Sigmoid colon (tissue), 7 donors: ENCODE measurements around the gene RPUSD3. TPM values are rescaled to one million over a fixed set of nuclear protein-coding genes. Genes with fewer than 3 reads are reported as not detected.

Source experiments
- DNase-seq: peaks from one replicate; pipeline ENCODE4 v3.0.0-alpha.2; 2019
- H3K27ac ChIP-seq, 4 donors: fragments of 200-600 bp; sonication (generic); one replicate each; pipeline ENCODE4 v1.5.1; 2016 to 2019; ENCODE audit warnings: mild to moderate bottlenecking in 1 of 4
- H3K27me3 ChIP-seq, 3 donors: fragments of 200-600 bp; sonication (generic); one replicate each; pipeline ENCODE4 v1.5.1; 2019; ENCODE audit warnings: mild to moderate bottlenecking in 1 of 3
- H3K36me3 ChIP-seq, 4 donors: fragments of 200-600 bp; sonication (generic); one replicate each; pipeline ENCODE4 v1.5.1; 2016 to 2019
- H3K4me1 ChIP-seq, 4 donors: fragments of 200-600 bp; sonication (generic); one replicate each; pipeline ENCODE4 v1.5.1; 2017 to 2019
- H3K4me3 ChIP-seq, 4 donors: fragments of 200-600 bp; sonication (generic); one replicate each; pipeline ENCODE4 v1.5.1; 2017 to 2019; ENCODE audit warnings: mild to moderate bottlenecking in 2 of 4, moderate library complexity in 1 of 4
- H3K9me3 ChIP-seq, 4 donors: fragments of 200-600 bp in 3 of 4; sonication (generic) in 3 of 4; one replicate each; pipeline versions ENCODE4 v1.5.1 to v1.6.1; 2013 to 2019
- EP300 ChIP-seq, 4 donors: sonication (generic); formaldehyde crosslinking; IDR thresholded peaks; one replicate each; pipeline ENCODE4 v1.6.1; 2017; ENCODE audit warnings: antibody characterized with exemption in 4 of 4
- POLR2A ChIP-seq, 2 donors: fragments of 450-650 bp; IDR thresholded peaks; one replicate each; pipeline ENCODE4 v1.6.1; 2016; ENCODE audit warnings: antibody characterized with exemption in 2 of 2, mild to moderate bottlenecking in 2 of 2, moderate library complexity in 2 of 2
- POLR2AphosphoS5 ChIP-seq, 4 donors: sonication (generic); formaldehyde crosslinking; IDR thresholded peaks; one replicate each; pipeline ENCODE4 v1.6.1; 2017; ENCODE audit warnings: antibody characterized with exemption in 4 of 4
- WGBS, 2 donors: extraction: QIAGEN DNeasy Blood & Tissue Kit; methylation state at CpG; one replicate each; pipeline ENCODE4 v1.1.7; 2013; 5-methylcytosine and 5-hydroxymethylcytosine counted together
- intact Hi-C: fragments of 100-400 bp; cut with DNase I; formaldehyde crosslinking; loops from one replicate; pipeline ENCODE4 v1.15.1; 2023
- polyA plus RNA-seq, 3 donors: library from polyadenylated mRNA; stranded (reverse); fragments of 200-250 nt; gene quantifications; one replicate each; pipeline ENCODE4 v1.2.3, GENCODE V29; 2013
- total RNA-seq, 4 donors: library from RNA; depleted of rRNA; stranded (reverse); fragments of >200 nt; gene quantifications; one replicate each; pipeline ENCODE4 v1.1.0, GENCODE V29; 2016
- TF ChIP-seq, protein P1 (sequence below), 4 experiments: fragments of 450-650 bp in 3 of 4; fragments of 200-600 bp in 1 of 4; IDR thresholded peaks; one replicate each; pipeline ENCODE4 v1.5.1; 2016 to 2019; ENCODE audit warnings: antibody characterized with exemption in 4 of 4, mild to moderate bottlenecking in 3 of 4, moderate library complexity in 2 of 4
- donor health status: healthy with polysubstance abuse.
- donor health status: Bipolar disorder and iron deficiency.
- donor health status: healthy.

Gene RPUSD3
- total and polyA plus RNA-seq, 7 donors = 22.0 to 54.7 (median 42.6) TPM

- Histone ChIP-seq H3K36me3 (no peaks in the 10 kb centered on the region), H3K4me1 (peaks cover 0 to 57% (median 50%) of the 10 kb centered on the region in 4 donors), H3K27ac (peak overlapping the region; percentile 82 to 93 (median 90)), H3K27me3 (no peaks in the 10 kb centered on the region), H3K9me3 (no peaks in the 10 kb centered on the region), H3K4me3 (peak overlapping the region in 3 of 4 donors; percentile 1 to 13 (median 12))
- intact Hi-C loops = no loop called here
- TF ChIP-seq, protein P1, sequence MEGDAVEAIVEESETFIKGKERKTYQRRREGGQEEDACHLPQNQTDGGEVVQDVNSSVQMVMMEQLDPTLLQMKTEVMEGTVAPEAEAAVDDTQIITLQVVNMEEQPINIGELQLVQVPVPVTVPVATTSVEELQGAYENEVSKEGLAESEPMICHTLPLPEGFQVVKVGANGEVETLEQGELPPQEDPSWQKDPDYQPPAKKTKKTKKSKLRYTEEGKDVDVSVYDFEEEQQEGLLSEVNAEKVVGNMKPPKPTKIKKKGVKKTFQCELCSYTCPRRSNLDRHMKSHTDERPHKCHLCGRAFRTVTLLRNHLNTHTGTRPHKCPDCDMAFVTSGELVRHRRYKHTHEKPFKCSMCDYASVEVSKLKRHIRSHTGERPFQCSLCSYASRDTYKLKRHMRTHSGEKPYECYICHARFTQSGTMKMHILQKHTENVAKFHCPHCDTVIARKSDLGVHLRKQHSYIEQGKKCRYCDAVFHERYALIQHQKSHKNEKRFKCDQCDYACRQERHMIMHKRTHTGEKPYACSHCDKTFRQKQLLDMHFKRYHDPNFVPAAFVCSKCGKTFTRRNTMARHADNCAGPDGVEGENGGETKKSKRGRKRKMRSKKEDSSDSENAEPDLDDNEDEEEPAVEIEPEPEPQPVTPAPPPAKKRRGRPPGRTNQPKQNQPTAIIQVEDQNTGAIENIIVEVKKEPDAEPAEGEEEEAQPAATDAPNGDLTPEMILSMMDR (IDR thresholded peaks at IDR 0.05) = no peak
- TF ChIP-seq EP300 (IDR thresholded peaks at IDR 0.05) (no peak), POLR2AphosphoS5 (IDR thresholded peaks at IDR 0.05) (peak in 2 of 4 donors; percentile 20 to 54)
- peak; percentile 95 for DNase-seq
- 71 to 74% methylated on average over 16 of the region's 16 CpGs for WGBS, 2 donors
These were observed 20.6 kb upstream of the RPUSD3 start for GRCh38 chr3:9864200-9864927.

GRCh38 chr3:9863058-9863772 is 19.4 kb upstream of the RPUSD3 start:
- Histone ChIP-seq H3K9me3 (no peaks in the 10 kb centered on the region), H3K27me3 (no peaks in the 10 kb centered on the region), H3K36me3 (no peaks in the 10 kb centered on the region), H3K27ac (peak overlapping the region; percentile 82 to 93 (median 90)), H3K4me1 (peaks cover 0 to 54% (median 50%) of the 10 kb centered on the region in 4 donors), H3K4me3 (peak overlapping the region; percentile 10 to 39 (median 23))
- 54 to 74% methylated on average over 22 of the region's 22 CpGs for WGBS, 2 donors
- intact Hi-C loops = loop anchor here (2.0 kb wide), 1 partner anchor 52 kb away; no protein-coding TSS in a partner anchor
- peak; percentile 68 for DNase-seq
- TF ChIP-seq, protein P1 (IDR thresholded peaks at IDR 0.05) = no peak
- TF ChIP-seq POLR2A (IDR thresholded peaks at IDR 0.05) (no peak), POLR2AphosphoS5 (IDR thresholded peaks at IDR 0.05) (no peak), EP300 (IDR thresholded peaks at IDR 0.05) (no peak)

DNA sequence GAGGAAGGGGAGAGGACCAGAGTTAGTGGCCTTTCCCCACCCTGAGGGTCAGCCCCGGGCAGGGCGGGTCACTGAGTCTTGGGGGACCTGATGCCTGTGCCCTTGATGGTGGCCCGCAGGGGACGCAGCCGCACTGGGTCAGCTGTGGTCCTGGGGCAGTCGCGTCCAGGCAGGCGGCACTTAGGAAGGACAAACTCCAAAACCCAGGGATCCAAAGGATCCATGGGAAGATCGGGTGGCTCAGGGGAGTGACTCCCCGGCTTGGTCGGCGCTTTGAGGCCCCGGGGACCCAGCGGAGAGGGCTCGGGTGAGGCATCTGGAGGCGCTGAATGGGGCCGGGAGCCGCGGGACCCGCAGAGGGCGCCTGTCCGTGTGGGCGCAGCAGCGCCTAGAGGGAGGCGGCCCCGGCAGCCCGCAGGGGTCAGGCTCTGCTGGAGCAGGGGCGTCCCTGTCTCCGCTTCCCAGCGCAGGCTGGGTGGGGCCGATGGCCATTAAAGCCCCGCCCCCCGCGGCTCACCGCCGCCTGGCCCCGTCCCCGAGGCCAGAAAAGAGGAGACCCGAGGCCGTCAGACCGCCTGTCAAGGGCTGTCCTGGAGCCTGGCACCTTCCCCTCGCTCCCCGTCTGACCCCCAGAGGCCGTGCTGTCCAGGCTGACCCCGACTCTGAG is 18.7 kb upstream of the RPUSD3 start:
- no peaks in the 10 kb centered on the region for H3K36me3 ChIP-seq
- H3K9me3 ChIP-seq = no peaks in the 10 kb centered on the region
- intact Hi-C loops = loop anchor here (2.0 kb wide), 1 partner anchor 52 kb away; no protein-coding TSS in a partner anchor
- H3K4me3 ChIP-seq = peak overlapping the region; percentile 10 to 39 (median 23)
- TF ChIP-seq, protein P1 (IDR thresholded peaks at IDR 0.05) = peak in 2 of 4 experiments; percentile 19 to 55
- peak in 2 of 4 donors; percentile 40 to 48 for TF ChIP-seq POLR2AphosphoS5 (IDR thresholded peaks at IDR 0.05)
- TF ChIP-seq POLR2A (IDR thresholded peaks at IDR 0.05) = no peak
- peak in 1 of 4 donors; percentile 17 for TF ChIP-seq EP300 (IDR thresholded peaks at IDR 0.05)
- WGBS, 2 donors = 6 to 16% methylated on average over 45 of the region's 45 CpGs
- peak overlapping the region; percentile 82 to 93 (median 90) for H3K27ac ChIP-seq
- peak; percentile 89 for DNase-seq
- H3K27me3 ChIP-seq = no peaks in the 10 kb centered on the region
- peaks cover 0 to 53% (median 50%) of the 10 kb centered on the region in 4 donors for H3K4me1 ChIP-seq

GRCh38 chr3:9861626-9862130 is 17.9 kb upstream of the RPUSD3 start:
- Histone ChIP-seq H3K9me3 (no peaks in the 10 kb centered on the region), H3K4me3 (no peak overlapping the region), H3K27me3 (no peaks in the 10 kb centered on the region), H3K4me1 (peaks cover 0 to 46% (median 44%) of the 10 kb centered on the region in 4 donors), H3K36me3 (no peaks in the 10 kb centered on the region), H3K27ac (peak overlapping the region; percentile 82 to 93 (median 90))
- 88 to 90% methylated on average over 5 of the region's 5 CpGs for WGBS, 2 donors
- intact Hi-C loops = loop anchor here (2.0 kb wide), 1 partner anchor 53 kb away; no protein-coding TSS in a partner anchor
- no peak for DNase-seq
- TF ChIP-seq, protein P1 (IDR thresholded peaks at IDR 0.05) = no peak
